Spleen (tissue), 7 donors: ENCODE data around the gene AGBL1.

Source experiments
- CTCF ChIP-seq, 11 experiments: fragments of 200-600 bp in 7 of 11; fragments of 450-650 bp in 4 of 11; sonication (generic) in 4 of 11; IDR thresholded peaks in 8 of 11; conservative IDR thresholded peaks in 3 of 11; 1 replicate in 7 of 11; 2 replicates in 4 of 11; pipeline versions ENCODE4 v1.4.0 to v1.8.0; 2016 to 2021; ENCODE audit warnings: antibody characterized with exemption in 11 of 11, inconsistent platforms in 4 of 11, mild to moderate bottlenecking in 1 of 11
- POLR2A ChIP-seq, 3 donors: fragments of 450-650 bp; IDR thresholded peaks; one replicate each; pipeline ENCODE4 v1.5.1; 2017; ENCODE audit warnings: antibody characterized with exemption in 3 of 3, mild to moderate bottlenecking in 1 of 3
- POLR2AphosphoS5 ChIP-seq, 3 donors: sonication (generic); formaldehyde crosslinking; IDR thresholded peaks; one replicate each; pipeline ENCODE4 v1.5.1; 2017; ENCODE audit warnings: antibody characterized with exemption in 3 of 3
- donor health status: DM: no; HTN: no; CAD: no; lungs with moderate emphysema.
- donor health status: DM: no; HTN: no; CAD: no.
- donor health status: DM: no; HTN: no; CAD: no.

- TF ChIP-seq CTCF (IDR thresholded peaks at IDR 0.05 in 8 of 11, conservative IDR thresholded peaks at IDR 0.05 in 3 of 11) (no peak), POLR2AphosphoS5 (IDR thresholded peaks at IDR 0.05) (no peak), POLR2A (IDR thresholded peaks at IDR 0.05) (no peak)
Measured at GRCh38 chr15:86136861-86137260, 57.2 kb downstream of the AGBL1 start.
